Hematopoietic multipotent progenitor cell treated with erythropoietin and hydrocortisone succinate and interleukin-3 and kit ligand, for 17 days (in vitro differentiated cells): ENCODE data around the gene EML3.
"Not testable (repeated sequence)": the region's sequence is repeated elsewhere in the genome, so short reads cannot be mapped to it uniquely, and the experiment has no call there.

ENCODE experiments used
- DNase-seq: peaks from one replicate; pipeline ENCODE4 v3.0.0-alpha.2; 2015; ENCODE audit warnings: low spot score

Gene EML3

DNA sequence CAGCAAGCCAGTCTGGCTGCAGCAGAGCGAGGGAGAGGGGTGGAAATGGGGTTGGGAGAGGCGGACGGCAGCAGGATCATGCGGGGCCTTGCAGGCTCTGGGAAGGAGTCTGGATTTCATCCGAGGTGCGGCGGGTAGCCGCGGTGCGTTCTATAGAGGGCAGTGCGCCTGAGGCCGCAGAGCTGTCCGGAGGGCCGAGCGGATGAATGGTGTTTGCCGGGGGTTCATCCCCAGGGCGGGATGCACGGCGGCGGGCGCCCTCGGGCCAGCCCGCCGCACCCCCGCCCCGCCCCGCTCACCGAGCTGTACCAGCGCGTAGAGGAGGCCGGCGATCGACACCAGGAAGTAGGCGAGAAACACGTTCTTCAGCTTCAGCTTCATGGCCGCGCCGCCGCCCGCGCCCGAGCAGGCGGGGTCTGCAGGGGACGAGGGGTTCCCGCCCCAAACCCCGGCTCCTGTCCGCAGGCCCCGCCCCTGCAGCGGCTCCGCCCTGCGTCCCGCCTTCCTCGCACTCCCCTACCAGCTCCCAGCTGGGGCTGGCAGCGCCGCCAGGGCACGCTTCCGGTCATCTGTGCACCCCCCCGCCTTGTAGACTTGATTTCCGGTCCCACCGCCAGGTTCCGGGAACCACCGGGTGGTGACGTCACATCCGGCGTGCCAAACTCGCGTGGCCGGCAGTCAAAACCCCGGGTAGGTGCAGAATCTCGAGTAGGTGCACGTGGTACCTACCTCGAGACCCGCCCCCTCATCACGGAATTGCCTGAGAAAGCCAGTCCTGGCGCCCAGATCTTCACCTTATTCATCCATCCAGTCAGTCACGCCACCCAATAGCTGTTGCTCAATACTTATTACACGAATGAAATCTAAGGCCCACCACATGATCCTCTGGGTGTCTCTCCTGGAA lies 9.2 kb upstream of the EML3 start, which contains the start of gene B3GAT3:
TSS of gene B3GAT3 (minus strand) at position 420 of the 904 bp plus-strand sequence. CDS start at position 381, 39 bp downstream.
- peak; percentile 92 for DNase-seq

DNA sequence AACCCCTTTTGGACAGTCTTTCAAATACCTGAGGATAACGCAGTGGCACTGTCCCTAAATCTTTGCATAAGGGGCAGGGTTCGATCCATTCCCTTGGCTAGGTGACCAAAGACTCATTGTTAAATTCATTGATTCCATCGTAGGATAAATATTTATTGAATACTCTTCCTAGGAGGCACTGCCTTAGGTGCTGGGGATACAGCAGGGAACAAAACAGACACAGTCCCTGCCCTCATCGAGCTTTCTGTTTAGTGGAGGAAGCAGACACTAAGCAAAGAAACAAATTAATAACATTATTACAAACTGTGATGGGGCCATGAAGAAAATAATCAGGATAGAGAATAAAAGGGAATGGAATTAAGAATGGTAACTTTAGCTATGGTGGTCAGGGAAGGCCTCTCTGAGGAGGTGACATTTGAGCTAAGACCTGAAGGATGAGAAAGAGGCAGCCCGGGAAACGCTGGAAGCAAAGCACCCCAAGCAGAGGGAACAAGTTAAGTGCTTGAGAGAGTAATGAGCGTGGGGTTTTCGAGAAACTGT lies 8.5 kb upstream of the EML3 start:
- no peak for DNase-seq

DNA sequence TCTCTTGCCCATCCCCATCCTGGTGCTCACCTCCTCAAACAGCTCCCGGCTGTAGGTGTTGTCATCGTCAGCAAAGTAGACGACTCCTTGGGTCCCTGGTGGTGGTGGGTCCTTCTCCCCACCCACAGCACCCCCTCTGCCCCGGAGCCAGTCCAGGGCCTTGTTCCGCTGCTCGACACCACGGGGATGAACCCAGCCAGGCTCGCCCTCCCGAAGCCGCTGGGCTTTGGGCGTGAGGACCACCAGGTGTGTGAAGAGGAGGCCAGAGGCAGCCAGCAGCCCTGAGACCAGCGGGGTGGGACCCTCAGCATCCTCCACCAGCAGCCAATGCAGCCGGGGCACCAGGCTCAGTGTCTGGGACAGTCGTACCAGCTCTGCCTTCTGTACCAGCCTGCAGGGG lies 4.4 kb upstream of the EML3 start:
- not testable (repeated sequence) for DNase-seq

DNA sequence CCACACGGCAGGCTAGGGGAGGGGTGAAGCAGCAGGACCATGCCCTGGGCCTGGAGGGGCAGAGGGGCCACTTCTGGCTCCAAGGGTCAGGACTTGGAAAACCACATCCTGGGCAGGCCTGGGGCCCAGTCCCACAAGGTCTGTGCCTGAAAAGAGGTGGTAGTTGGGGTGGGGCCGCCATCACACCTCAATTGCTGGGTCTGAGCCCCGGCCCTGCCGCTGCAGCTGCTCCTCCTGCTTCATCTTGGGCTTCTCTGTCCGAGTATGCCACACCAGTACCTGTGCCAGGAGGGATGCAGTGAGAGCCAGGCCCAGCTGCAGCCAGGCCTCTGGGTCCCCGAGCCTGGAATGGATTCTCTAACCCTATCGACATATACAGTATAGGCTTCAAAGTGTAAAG lies 2.9 kb upstream of the EML3 start:
- DNase-seq: no peak

DNA sequence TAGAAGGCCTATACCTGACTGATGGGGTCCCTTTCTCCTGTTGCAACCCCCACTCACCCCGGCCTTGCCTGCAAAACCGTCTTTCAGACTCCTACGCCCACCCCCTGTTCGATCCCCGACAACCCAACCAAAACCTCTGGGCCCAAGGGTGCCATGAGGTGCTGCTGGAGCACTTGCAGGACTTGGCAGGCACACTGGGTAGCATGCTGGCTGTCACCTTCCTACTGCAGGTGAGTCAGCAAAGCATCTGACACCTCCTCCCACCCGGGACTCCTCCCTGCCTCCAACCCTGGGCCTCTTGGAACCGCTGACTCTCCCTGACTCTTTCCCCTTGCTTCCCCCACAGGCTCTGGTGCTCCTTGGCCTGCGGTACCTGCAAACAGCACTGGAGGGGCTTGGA lies 1.7 kb upstream of the EML3 start:
- DNase-seq: peak; percentile 68

DNA sequence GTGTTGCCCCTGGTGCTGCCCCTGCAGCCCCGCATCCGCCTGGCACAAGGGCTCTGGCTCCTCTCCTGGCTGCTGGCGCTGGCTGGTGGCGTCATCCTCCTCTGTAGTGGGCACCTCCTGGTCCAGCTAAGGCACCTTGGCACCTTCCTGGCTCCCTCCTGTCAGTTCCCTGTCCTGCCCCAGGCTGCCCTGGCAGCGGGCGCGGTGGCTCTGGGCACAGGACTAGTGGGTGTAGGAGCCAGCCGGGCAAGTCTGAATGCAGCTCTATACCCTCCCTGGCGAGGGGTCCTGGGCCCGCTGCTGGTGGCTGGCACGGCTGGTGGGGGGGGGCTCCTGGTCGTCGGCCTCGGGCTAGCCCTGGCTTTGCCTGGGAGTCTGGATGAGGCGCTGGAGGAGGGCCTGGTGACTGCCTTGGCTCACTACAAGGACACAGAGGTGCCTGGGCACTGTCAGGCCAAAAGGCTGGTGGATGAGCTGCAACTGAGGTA lies 760 bp upstream of the EML3 start:
- DNase-seq: no peak

DNA sequence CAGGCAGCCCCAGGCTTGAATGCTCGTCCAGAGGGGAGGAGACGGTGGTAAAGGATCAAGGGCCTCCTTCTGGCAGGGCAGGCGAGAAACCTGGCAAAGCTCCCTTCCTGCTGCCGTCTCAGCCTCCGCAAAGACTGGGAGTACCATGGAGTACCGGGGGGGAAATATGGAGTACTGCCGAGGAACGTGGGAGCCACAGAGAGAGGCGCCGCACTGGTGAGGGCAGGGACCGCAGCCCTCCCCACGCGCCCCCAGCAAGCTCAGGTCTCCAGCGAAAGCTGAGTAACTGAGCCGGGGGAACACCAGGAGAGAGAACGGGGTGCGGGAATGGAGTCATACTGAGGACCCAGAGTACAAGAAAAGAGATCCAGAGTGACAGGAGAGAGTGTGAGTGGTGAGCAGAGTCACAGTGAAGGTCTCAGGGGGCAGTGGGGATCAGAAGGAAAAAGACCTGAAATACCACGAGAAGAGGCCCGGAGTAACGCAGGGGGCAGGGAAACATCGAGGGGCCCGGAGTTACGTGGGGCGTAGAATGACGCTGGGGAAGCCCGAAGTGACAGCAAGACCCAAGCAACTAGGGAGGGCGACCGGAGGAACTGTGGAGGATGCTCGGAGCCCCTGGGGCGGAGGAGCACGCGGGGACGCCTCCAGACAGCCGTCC lies 740 bp downstream of the EML3 start:
- no peak for DNase-seq

DNA sequence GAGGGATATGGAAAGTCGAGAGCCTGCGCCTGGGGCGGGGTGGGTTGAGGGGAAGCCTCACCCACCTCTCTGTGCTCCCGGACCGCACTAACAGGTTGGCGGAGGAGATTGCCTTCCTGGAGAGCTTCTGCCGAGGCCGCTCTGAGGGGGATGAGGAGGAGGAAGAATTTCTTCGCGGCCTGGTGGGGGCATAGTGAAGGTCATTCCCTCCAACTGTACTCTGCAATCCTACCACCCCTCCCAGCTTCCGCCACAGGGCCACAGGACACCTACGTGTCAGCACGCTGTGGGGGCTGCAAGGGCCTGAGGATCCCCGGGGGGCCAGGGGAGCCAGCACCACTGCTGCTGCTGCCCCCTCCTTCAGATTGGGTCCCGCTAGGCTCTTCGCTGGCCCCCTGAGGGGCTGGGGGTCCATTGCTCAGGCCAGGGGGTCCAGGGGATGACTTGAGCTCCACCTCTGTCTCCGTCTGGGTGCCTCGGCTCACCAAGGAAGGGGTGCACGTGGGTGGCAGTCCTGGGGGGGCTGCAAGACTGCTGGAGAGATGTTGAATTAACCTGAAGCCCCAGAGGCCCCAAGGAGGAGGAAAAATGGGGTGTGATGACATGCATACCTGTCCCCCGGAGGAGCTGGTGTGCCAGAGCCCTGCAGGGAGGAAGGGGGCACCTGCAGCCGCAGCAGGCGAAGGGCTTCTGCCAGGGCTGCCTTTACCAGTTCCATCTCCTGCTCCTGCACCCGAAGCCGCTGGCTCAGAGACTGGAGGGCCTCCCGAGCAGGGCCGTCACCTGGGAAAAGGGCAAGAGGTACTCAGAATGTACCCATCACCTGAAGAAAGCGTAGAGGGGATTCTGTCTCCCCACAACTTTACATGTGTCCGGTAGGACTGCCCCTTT lies 1.5 kb downstream of the EML3 start:
- no peak for DNase-seq

DNA sequence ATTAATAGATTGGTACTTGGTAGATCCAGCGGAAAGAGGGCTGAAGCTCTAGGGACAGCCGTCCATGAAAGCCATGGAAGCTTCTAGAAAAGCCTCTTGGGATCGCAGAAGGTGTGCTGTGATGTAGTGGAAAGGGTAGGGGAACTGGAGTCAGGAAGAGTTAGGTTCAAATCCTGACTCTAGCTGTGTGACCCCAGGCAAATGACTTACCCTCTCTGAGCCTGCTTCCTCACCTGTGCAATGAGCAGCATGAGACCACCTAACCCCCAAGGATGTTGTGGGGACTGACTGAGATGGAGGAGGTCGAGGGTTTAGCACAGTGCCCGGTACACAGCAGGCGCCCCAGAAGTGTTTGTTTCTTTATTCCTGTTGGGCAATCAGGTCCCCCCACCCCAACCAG lies 2.2 kb downstream of the EML3 start:
- no peak for DNase-seq

DNA sequence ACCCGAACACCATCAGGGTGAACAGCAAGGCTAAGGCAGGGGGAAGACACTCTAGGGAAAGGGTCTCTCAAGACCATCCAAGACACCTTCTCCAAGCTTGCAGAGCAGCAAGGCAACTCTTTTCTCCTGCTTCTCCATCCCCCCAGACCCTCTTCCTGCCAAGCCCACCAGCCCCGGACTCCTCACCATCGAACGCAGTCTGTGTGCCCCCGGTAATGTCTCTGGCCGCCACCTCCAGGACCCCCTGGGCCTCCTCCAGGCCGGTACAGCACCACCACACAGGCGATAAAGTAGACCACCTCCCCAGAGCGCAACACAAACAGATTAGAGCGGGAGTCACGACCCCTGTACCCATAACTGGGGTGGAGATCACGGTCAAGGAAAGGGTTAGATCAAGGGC lies 3.8 kb downstream of the EML3 start:
- no peak for DNase-seq

DNA sequence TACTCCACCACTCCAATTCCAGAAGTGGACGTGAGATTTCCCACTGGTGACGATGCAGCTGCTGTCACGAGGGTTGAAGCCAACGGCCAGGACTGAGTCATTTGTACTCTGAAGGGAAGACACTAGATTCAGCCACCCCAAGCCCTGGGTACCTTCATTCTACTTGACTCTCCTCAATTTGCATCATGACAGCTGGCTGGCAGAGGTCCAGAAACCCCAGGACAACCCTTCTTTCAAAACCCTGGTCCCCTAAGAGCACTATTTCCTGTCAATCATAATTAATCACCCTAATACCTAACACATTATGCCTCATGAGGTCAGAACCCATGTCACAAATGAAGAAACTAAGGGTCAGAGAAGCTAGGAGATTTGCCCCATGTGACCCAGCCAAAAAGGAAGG lies 4.9 kb downstream of the EML3 start:
- no peak for DNase-seq

DNA sequence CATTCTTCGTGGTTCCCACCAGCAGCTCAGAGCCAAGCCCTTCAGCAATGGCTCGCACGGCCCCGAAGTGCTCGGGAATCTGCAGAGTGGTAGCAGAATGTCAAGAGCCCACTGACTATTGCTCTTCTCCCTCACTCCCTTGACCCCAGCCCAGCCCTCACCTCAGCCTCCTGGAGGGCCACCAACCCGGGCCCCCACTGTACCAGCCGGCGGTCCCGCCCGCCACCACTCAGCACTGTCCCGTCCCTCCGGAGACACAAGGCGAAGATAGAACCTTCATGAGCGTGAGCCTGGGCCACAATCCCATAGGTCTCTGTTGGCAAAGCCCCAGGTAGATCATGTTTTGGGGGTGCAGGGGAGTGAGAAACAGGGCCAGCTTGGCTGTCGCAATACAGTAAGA lies 6.7 kb downstream of the EML3 start:
- DNase-seq: no peak

DNA sequence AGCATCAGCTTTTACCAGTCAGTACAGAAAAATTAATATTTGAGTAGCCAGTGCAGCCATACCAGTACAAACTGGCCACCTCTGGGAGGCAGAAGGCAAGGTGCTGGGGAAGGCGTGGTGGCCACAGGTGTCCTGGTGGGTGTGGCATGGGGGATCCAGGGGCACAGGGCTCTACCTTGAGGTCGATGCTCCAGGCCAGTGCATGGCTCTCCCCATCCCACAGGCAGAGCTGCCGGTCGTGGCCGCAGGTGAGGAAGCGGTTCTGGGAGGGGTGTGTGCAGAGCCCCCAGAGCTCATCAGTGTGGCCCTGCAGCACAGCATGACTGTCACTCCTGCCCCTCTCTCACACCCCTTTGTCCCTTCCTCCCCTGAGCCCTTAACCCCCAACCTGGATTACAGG lies 7.1 kb downstream of the EML3 start:
- no peak for DNase-seq

DNA sequence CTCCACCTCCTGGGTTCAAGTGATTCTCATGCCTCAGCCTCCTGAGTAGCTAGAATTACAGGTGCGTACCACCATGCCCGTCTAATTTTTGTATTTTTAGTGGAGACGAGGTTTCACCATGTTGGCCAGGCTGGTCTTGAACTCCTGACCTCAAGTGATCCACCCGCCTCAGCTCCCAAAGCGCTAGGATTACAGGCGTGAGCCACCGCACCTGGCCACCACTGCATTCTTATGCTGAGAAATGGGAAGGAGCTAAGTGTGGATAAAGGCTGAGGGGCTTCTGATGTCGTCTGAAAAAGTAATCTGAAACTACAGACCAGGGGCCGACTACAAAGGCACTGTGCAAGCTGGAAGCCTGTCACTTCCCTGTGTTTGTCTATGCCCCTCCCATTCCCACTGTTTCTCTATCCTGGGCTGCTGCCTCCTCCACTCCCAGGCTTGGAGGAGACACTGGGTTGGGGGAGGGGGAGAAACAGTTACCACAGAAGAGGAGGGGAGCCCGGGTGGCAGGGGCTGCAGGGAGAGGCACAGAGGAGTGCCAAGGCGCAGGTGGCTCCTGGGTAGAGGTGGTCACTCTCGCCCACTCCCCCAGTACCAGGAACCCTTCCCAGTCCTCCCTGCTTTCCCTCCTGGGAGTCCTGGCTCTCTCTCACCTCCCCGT lies 8.0 kb downstream of the EML3 start:
- DNase-seq: no peak

DNA sequence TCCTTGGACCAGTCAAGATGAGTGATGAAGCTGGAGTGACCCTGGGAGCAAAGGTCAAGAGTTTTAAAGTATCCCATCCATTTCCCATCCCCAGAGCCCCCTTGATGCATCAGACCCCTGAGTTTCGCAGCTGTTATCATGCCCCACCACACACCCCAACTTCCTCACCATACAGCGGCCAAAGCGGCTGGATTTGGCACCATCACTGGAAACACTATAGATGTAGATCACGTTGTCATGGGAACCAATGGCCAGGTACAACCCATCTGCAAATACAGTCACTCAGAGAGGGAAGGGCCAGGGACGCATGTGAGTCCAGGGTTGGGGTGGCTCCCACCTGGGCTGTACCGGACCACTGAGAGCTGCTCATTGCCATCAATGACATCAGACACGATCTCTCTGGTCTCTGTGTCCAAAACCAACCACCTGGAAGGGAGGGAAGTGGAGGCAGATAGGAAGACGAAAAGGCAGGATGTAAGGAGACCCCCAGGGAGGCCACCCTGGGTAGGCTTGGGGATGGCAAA lies 8.7 kb downstream of the EML3 start:
- no peak for DNase-seq

DNA sequence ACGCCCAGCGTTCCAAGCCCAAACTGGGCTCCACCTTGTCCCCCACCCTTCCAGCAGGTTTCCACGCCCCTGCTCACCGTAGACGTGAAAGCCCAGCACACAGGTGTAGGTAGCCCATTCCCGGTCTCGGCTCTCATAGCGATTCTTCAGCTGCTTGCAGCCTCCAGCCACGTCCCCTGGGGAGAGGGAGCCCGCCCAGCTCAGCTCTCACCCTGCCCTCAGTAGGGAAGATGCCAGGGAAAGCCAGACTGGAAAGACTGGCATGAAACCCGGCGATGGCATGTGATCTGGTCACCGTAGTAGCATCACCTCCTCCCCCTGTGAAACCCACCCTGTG lies 9.5 kb downstream of the EML3 start:
- DNase-seq: no peak

DNA sequence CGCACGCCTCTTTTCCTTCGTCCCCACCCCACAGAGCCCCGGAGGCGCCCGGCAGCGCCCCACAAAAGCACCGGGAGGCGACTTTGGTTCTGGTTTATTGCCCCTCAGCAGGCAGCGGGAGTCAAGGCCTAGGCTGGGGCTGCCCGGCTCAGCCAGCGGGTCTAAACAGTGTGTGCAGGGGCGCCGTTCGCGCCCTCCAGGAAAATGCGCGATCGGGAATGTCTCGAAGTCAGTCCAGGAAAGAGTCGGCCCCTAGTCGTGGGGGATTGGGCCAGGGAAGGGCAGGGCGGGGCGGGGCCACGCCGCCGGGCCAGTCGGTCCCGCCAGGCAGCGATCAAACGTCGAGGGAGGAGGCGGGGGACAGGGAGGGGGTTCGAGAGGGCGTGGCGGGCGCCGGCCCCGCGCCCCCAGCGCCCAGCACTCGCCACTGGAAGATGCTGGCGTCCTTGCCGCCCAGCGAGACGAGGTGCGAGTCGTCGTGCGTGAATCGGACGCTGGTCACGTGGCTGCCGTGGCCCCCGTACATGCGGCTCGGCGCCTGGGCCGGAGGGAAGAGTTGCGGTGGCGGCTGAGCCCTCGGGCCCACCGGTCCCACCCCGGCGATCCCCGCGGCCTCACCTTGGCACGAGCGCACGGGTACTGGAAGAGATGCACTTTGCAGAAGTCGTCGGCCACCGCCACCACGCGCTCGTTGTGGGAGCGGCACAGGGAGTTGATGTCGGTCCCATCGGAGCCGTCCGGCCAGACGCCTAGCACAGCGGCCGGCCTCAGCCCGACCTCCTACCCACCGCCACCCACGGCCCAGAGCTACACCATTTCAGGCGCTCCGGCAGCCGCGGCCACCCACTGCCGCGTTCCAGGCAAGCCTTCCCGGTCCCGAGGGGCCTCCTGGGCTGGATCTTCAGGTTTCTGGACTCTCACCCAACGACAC lies 10.2 kb downstream of the EML3 start:
- DNase-seq: no peak

DNA sequence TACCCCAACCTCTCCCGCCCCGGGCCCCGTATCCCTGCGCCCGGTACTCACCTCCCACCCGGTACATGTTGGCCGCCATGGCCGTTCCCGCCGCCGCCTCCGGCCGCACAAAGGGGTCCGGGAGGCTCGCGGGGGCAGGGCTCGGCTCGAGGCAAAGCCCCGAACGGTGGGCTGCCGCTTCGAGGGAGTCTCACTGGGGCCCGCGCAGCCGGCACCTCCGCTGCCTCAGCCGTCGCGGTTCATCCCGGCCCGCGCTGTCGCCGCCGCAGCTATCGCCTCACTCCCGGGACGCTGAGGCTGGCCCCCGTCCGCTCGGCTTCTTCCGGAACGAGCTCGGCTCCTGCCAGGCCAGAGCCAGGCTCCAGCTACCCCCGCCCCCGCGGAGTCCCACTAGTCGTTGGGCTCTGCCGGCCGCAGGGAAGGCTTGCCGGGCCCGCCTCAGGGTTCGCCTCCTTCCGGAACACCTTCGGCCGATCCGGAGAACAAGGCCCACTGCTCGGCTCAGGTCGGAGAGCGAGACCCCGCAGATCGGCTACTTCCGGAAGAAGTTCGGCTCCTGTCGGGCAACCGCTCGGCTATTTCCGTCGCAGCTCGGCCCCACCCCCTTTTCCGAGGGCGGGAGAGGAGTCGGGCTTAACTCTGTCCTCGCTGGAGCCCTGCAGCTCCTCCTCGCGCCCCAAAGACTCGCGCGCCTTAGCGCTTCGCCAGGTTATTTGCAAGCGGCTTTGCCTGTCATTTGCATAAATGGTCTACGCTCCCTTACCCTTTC lies 11.0 kb downstream of the EML3 start, which contains the start of gene MTA2:
TSS of gene MTA2 (minus strand) at position 494 of the 769 bp plus-strand sequence. CDS start at position 79, 415 bp downstream.
- DNase-seq: peak; percentile 97

DNA sequence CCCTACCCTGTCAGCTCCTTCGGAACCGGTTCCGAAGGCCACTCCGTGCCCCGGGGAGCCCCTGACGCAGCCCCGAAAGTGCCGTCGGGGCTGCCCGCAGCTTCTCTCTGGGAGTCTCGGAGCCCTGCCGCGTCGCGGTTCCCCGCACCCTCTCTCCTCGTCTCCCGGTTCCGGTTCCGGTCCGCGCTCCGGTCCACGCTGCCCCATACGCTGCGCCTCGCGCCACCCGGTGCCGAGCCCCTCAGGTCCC lies 11.5 kb downstream of the EML3 start:
- DNase-seq: no peak
